Hair follicular keratinocyte (primary cell): ENCODE measurements around the gene TCTA. TPM values are rescaled to one million over a fixed set of nuclear protein-coding genes. Genes with fewer than 3 reads are reported as not detected.

Source experiments
- total RNA-seq: library from RNA; depleted of rRNA; stranded (reverse); fragments of >200 nt; gene quantifications from 2 replicates; pipeline ENCODE4 v1.2.3, GENCODE V29; 2015

Gene TCTA
- 8.2 and 17.5 TPM in 2 replicates for total RNA-seq

GRCh38 chr3:49411968-49412631 lies at the start of gene TCTA, which contains the start of gene RHOA:
Gene TCTA, plus strand, starts transcription at chr3:49412423. Its CDS starts 4 bp downstream, at chr3:49412427.
Gene RHOA, minus strand, starts transcription at chr3:49411976. Its CDS starts 36,387 bp downstream, at chr3:49375589.

GRCh38 chr3:49422379-49423248 lies 10.4 kb downstream of the TCTA start, which contains the start of gene AMT:
Gene AMT, minus strand, starts transcription at chr3:49422473. Its CDS starts 23 bp downstream, at chr3:49422450.

Other genes with a start within 250 kb of the TCTA start
- 29.8 and 47.6 TPM in 2 replicates for gene CCDC71, start 246.1 kb upstream of the TCTA start, total RNA-seq
- gene KLHDC8B, start 240.8 kb upstream of the TCTA start, total RNA-seq: 20.1 and 28.8 TPM in 2 replicates
- 0.70 and 1.0 TPM in 2 replicates for gene C3orf62, start 135.2 kb upstream of the TCTA start, total RNA-seq
- gene USP4, start 72.4 kb upstream of the TCTA start, total RNA-seq: 8.3 and 10.0 TPM in 2 replicates
- 510 and 536 TPM in 2 replicates for gene GPX1, start 54.1 kb upstream of the TCTA start, total RNA-seq
- gene RHOA, start 447 bp upstream of the TCTA start, total RNA-seq: 376 and 383 TPM in 2 replicates
- 1.9 TPM in 2 replicates for gene AMT, start 10.1 kb downstream of the TCTA start, total RNA-seq
- gene NICN1, start 16.9 kb downstream of the TCTA start, total RNA-seq: 2.7 and 6.2 TPM in 2 replicates
- gene DAG1, start 57.8 kb downstream of the TCTA start, total RNA-seq: 49.1 and 49.3 TPM in 2 replicates
- gene BSN, start 142.1 kb downstream of the TCTA start, total RNA-seq: under 0.01 and 0.08 TPM in 2 replicates